AG04449 (cell line): ENCODE results near the gene TJP1.
"Not testable (repeated sequence)": the region's sequence is repeated elsewhere in the genome, so short reads cannot be mapped to it uniquely, and the experiment has no call there.

Experiments used
- CTCF ChIA-PET: fragments of 350-600 bp; formaldehyde crosslinking; extraction: SDS; loops from one replicate; lab custom pipeline; 2021; ENCODE audit warnings: antibody characterized with exemption; lab: Yijun Ruan, JAX
- POLR2A ChIA-PET: fragments of 400-600, 350-600 bp; formaldehyde crosslinking; extraction: SDS; loops from one replicate; lab custom pipeline; 2020; ENCODE audit warnings: antibody characterized with exemption, inconsistent platforms; lab: Yijun Ruan, JAX
- DNase-seq: peaks from one replicate; pipeline ENCODE4 v3.0.0-alpha.2; 2010; ENCODE audit warnings: low read depth, low spot score
- H3K4me3 ChIP-seq: 2 replicates; pipeline ENCODE4 v1.5.1; 2011; ENCODE audit warnings: low read depth, mild to moderate bottlenecking, control low read depth, low read length
- CTCF ChIP-seq: IDR thresholded peaks from one replicate; pipeline ENCODE4 v1.5.1; 2011; ENCODE audit warnings: mild to moderate bottlenecking, moderate library complexity, low read length, control low read depth, inconsistent platforms; ENCODE audit not compliant: insufficient read depth; ENCODE audit errors: missing control alignments

Gene TJP1

GRCh38 chr15:29759596-29759995 is 62.7 kb downstream of the TJP1 start:
- H3K4me3 ChIP-seq = no peak overlapping the region
- POLR2A ChIA-PET = no interaction called here
- no peak for TF ChIP-seq CTCF
- no peak for DNase-seq
- CTCF ChIA-PET = interaction anchor here (1.0 kb wide), 1 partner anchor 166 kb away, joined by 7 read pairs; no protein-coding TSS in a partner anchor

GRCh38 chr15:29756358-29757267 is 65.7 kb downstream of the TJP1 start:
- CTCF ChIA-PET = interaction anchor here (0.9 to 1.9 kb wide), 3 partner anchors 9 to 287 kb away, joined by 3 to 7 read pairs (median 4); no protein-coding TSS in a partner anchor
- no peak for DNase-seq
- no peak for TF ChIP-seq CTCF
- POLR2A ChIA-PET = no interaction called here
- H3K4me3 ChIP-seq = no peak overlapping the region

- POLR2A ChIA-PET = not testable (repeated sequence)
- CTCF ChIA-PET = interaction anchor here (1.3 kb wide), 1 partner anchor 13 kb away, joined by 3 read pairs; no protein-coding TSS in a partner anchor
Measured at GRCh38 chr15:29754009-29754408, 68.3 kb downstream of the TJP1 start.

GRCh38 chr15:29753506-29753905 is 68.8 kb downstream of the TJP1 start:
- TF ChIP-seq CTCF = no peak
- H3K4me3 ChIP-seq = no peak overlapping the region
- no peak for DNase-seq
- CTCF ChIA-PET = no interaction called here
- POLR2A ChIA-PET = no interaction called here

More at GRCh38 chr15:29754009-29754408, 68.3 kb downstream of the TJP1 start:
- DNase-seq, H3K4me3 ChIP-seq: not testable (repeated sequence)

- POLR2A ChIA-PET = no interaction called here
- no peak for TF ChIP-seq CTCF
- CTCF ChIA-PET = interaction anchor here (1.8 to 8.5 kb wide), 4 partner anchors 71 to 325 kb away, joined by 5 to 133 read pairs (median 69); no protein-coding TSS in a partner anchor
- DNase-seq = no peak
- H3K4me3 ChIP-seq = no peak overlapping the region
Measured at GRCh38 chr15:29750754-29751153, 71.5 kb downstream of the TJP1 start.

GRCh38 chr15:29749365-29750086 is 72.7 kb downstream of the TJP1 start:
- H3K4me3 ChIP-seq = no peak overlapping the region
- TF ChIP-seq CTCF = no peak
- DNase-seq = no peak
- POLR2A ChIA-PET = no interaction called here
- CTCF ChIA-PET = interaction anchor here (0.6 to 8.5 kb wide), 12 partner anchors 9 to 326 kb away, joined by 3 to 133 read pairs (median 4); no protein-coding TSS in a partner anchor
